A549 (cell line): ENCODE data around the gene STAT4. TPM values are rescaled to one million over a fixed set of nuclear protein-coding genes. Genes with fewer than 3 reads are reported as not detected.
A peak's percentile ranks its signal among the peaks of the same experiment; 100 is the strongest.

Experiments used
- ATAC-seq, 2 experiments: fragments of 200-7000 bp in 1 of 2; fragments of >200 bp in 1 of 2; cut with Nextera tagmentation in 1 of 2; cut with Tn5 transposase in 1 of 2; 3 replicates each; pipeline versions ENCODE4 v1.8.0 to v1.9.1; 2018 to 2020; ENCODE audit warnings: mild to moderate bottlenecking in 1 of 2, moderate library complexity in 1 of 2
- CTCF ChIA-PET: fragments of 300-600 bp; sonication (Branson Sonifier 250); formaldehyde crosslinking; extraction: SDS; loops from one replicate; lab custom pipeline; 2021; ENCODE audit warnings: antibody characterized with exemption, inconsistent platforms; lab: Yijun Ruan, JAX
- POLR2A ChIA-PET: fragments of 350-600 bp; formaldehyde crosslinking; extraction: SDS; loops from one replicate; lab custom pipeline; 2021; ENCODE audit warnings: antibody characterized with exemption, inconsistent platforms; lab: Yijun Ruan, JAX
- DNase-seq, 2 experiments: peaks; one replicate each; pipeline versions ENCODE4 v3.0.0 to v3.0.0-alpha.2; 2011 to 2016; ENCODE audit warnings: low read depth in 1 of 2, low spot score in 1 of 2
- FAIRE-seq: peaks from 2 replicates; lab custom pipeline; 2011; peaks lifted over from hg19 to GRCh38; lab: Jason Lieb, UNC
- H3K27ac ChIP-seq, 2 experiments: fragments of >200 bp; sonication (Bioruptor Twin); formaldehyde crosslinking; 3 replicates each; pipeline ENCODE4 v1.5.1; 2016 to 2017
- H3K4me1 ChIP-seq: fragments of >200 bp; sonication (Bioruptor Twin); formaldehyde crosslinking; 3 replicates; pipeline ENCODE4 v1.6.1; 2016
- H3K4me2 ChIP-seq: fragments of >200 bp; sonication (Bioruptor Twin); formaldehyde crosslinking; 3 replicates; pipeline ENCODE4 v1.6.1; 2016
- H3K4me3 ChIP-seq: fragments of >200 bp; sonication (Bioruptor Twin); formaldehyde crosslinking; 3 replicates; pipeline ENCODE4 v1.5.1; 2016
- H3K9me3 ChIP-seq: fragments of >200 bp; sonication (Bioruptor Twin); formaldehyde crosslinking; 3 replicates; pipeline ENCODE4 v1.6.1; 2016
- BCL3 ChIP-seq: fragments of >200 bp; sonication (Bioruptor Twin); formaldehyde crosslinking; IDR thresholded peaks from 3 replicates; pipeline ENCODE4 v1.6.1; 2016
- CBX2 ChIP-seq: fragments of 200-600 bp; sonication (generic); IDR thresholded peaks from 2 replicates; pipeline ENCODE4 v1.6.1; 2016; ENCODE audit warnings: low read depth, mild to moderate bottlenecking, borderline replicate concordance
- CHD4 ChIP-seq: fragments of 200-600 bp; sonication (generic); IDR thresholded peaks from 2 replicates; pipeline ENCODE4 v1.6.1; 2016; ENCODE audit warnings: antibody characterized with exemption, mild to moderate bottlenecking, borderline replicate concordance
- HMGXB4 ChIP-seq: fragments of 250-450 bp; sonication (Bioruptor Pico); IDR thresholded peaks from 2 replicates; pipeline ENCODE4 v1.5.0; 2021; ENCODE audit warnings: mild to moderate bottlenecking, moderate library complexity, borderline replicate concordance
- HOXB5 ChIP-seq: fragments of 250-450 bp; sonication (Bioruptor Pico); IDR thresholded peaks from 2 replicates; pipeline ENCODE4 v1.5.0; 2020; ENCODE audit warnings: mild to moderate bottlenecking, moderate library complexity
- MAFK ChIP-seq: fragments of 450-650 bp; IDR thresholded peaks from 2 replicates; pipeline ENCODE4 v1.6.1; 2014; ENCODE audit not compliant: partially characterized antibody
- MYC ChIP-seq: IDR thresholded peaks from 2 replicates; pipeline ENCODE4 v1.6.1; 2012; ENCODE audit warnings: mild to moderate bottlenecking, inconsistent platforms, low read length, improper control_type of control experiment, borderline replicate concordance
- NFE2L2 ChIP-seq: fragments of 150-350 bp; conservative IDR thresholded peaks from 2 replicates; pipeline ENCODE4 v1.6.1; 2014; ENCODE audit warnings: low read length
- POLR2AphosphoS2 ChIP-seq: conservative IDR thresholded peaks from 2 replicates; pipeline ENCODE4 v1.6.1; 2012; ENCODE audit warnings: low read length, improper control_type of control experiment, inconsistent platforms
- RCOR1 ChIP-seq: fragments of 150-350 bp; IDR thresholded peaks from 2 replicates; pipeline ENCODE4 v1.6.1; 2014; ENCODE audit warnings: antibody characterized with exemption, low read length, low read depth
- REST ChIP-seq: fragments of 200-600 bp; sonication (generic); IDR thresholded peaks from 2 replicates; pipeline ENCODE4 v1.6.1; 2016; ENCODE audit warnings: antibody characterized with exemption, mild to moderate bottlenecking, moderate library complexity
- SMC3 ChIP-seq: fragments of >200 bp; sonication (Bioruptor Twin); formaldehyde crosslinking; IDR thresholded peaks from 3 replicates; pipeline ENCODE4 v1.6.1; 2018; ENCODE audit warnings: inconsistent platforms
- SREBF2 ChIP-seq: fragments of 450-650 bp; IDR thresholded peaks from 2 replicates; pipeline ENCODE4 v1.6.1; 2014; ENCODE audit warnings: mild to moderate bottlenecking, moderate library complexity
- WGBS: methylation state at CpG from one replicate; pipeline ENCODE4 v1.1.6; 2017; ENCODE audit errors: missing lambda C conversion rate; 5-methylcytosine and 5-hydroxymethylcytosine counted together
- polyA plus RNA-seq, 4 experiments: library from polyadenylated mRNA; depleted of rRNA in 3 of 4; stranded (reverse); fragments of >200 nt; fragmentation: RNase III in 1 of 4; extraction: RNeasy Plus Mini Kit Qiagen cat#74134 plus additional on column Dnase treatment in 1 of 4; gene quantifications; 2 replicates in 3 of 4; 3 replicates in 1 of 4; pipeline ENCODE4 v1.2.3, GENCODE V29; 2011 to 2017

STAT4 gene
- polyA plus RNA-seq, 2 of the 4 experiments (the other 2 are of a cell fraction), result 11.6 to 34.4 TPM

GRCh38 chr2:191015831-191016230 lies 135.0 kb downstream of the STAT4 start (continued):
- TF ChIP-seq REST, result no peak
- TF ChIP-seq RCOR1, result no peak
- TF ChIP-seq BCL3, result no peak
- TF ChIP-seq HMGXB4 (CRISPR knock-in tag), result no peak

GRCh38 chr2:191015239-191015638 lies 135.6 kb downstream of the STAT4 start:
- no peak for DNase-seq
- no peak for TF ChIP-seq SMC3
- no peak for TF ChIP-seq CHD4
- no peak for TF ChIP-seq HOXB5 (CRISPR knock-in tag)
- peak; percentile 12 for TF ChIP-seq MAFK
- no peak for TF ChIP-seq POLR2AphosphoS2
- no peak for TF ChIP-seq MYC
- TF ChIP-seq CBX2, result no peak
- TF ChIP-seq, all 56 proteins: peak for 1
- 92% methylated on average over 2 of the region's 2 CpGs for WGBS
- FAIRE-seq (no peak), ATAC-seq (no peak)
- ChIA-PET CTCF (interaction anchor here (1.4 to 2.2 kb wide), 2 partner anchors 37 to 486 kb away, joined by 5 to 7 read pairs; no protein-coding TSS in a partner anchor), POLR2A (no interaction called here)
- peaks cover 50% of the 10 kb centered on the region for H3K4me1 ChIP-seq
- H3K27ac ChIP-seq, result peak overlapping the region; percentile 85 to 91; a peak in 3 of 6 replicates
- no peak overlapping the region for H3K4me2 ChIP-seq
- no peaks in the 10 kb centered on the region for H3K9me3 ChIP-seq
- no peak overlapping the region for H3K4me3 ChIP-seq

GRCh38 chr2:191014653-191015020 lies 136.2 kb downstream of the STAT4 start:
- Histone ChIP-seq H3K27ac (peak overlapping the region; percentile 85 to 91), H3K4me3 (peak overlapping the region; percentile 82), H3K4me1 (peaks cover 54% of the 10 kb centered on the region), H3K4me2 (peak overlapping the region; percentile 94), H3K9me3 (no peaks in the 10 kb centered on the region)
- FAIRE-seq, result no peak
- no peak for TF ChIP-seq SREBF2
- TF ChIP-seq NFE2L2, result 0 out of 2 replicates have a peak, but pooled peaks have one; percentile 5
- CTCF ChIA-PET, result interaction anchor here (1.4 to 2.2 kb wide), 2 partner anchors 38 to 487 kb away, joined by 5 to 7 read pairs; no protein-coding TSS in a partner anchor
- DNase-seq, result no peak
- POLR2A ChIA-PET, result interaction anchor here (0.5 to 4.1 kb wide), 5 partner anchors 9 to 497 kb away, joined by 3 to 25 read pairs (median 4); no protein-coding TSS in a partner anchor
- WGBS, result 37% methylated on average over 4 of the region's 4 CpGs
- peak in 1 of 2 experiments; percentile 3; a peak in 1 of 6 replicates for ATAC-seq
